ENCODE results near the gene CLEC9A. TPM values are rescaled to one million over a fixed set of nuclear protein-coding genes. Genes with fewer than 3 reads are reported as not detected.

The CLEC9A gene
- total RNA-seq, 2 experiments from 2014 or later = not detected

- Mint-ChIP-seq H3K27me3 (peaks cover 14% of the 10 kb centered on the region), H3K36me3 (no peaks in the 10 kb centered on the region), H3K27ac (no peak overlapping the region), H3K9me3 (ENCODE audit: low read depth) (peaks cover 2% of the 10 kb centered on the region), H3K4me3 (no peak overlapping the region), H3K4me1 (no peaks in the 10 kb centered on the region)
- CTCF ChIA-PET = interaction anchor here (0.7 kb wide), 1 partner anchor 812 kb away, joined by 3 read pairs; no protein-coding TSS in a partner anchor
- DNase-seq = no peak
- ATAC-seq = no peak
Observed at GRCh38 chr12:10027721-10028120, 2.8 kb upstream of the CLEC9A start.

DNA sequence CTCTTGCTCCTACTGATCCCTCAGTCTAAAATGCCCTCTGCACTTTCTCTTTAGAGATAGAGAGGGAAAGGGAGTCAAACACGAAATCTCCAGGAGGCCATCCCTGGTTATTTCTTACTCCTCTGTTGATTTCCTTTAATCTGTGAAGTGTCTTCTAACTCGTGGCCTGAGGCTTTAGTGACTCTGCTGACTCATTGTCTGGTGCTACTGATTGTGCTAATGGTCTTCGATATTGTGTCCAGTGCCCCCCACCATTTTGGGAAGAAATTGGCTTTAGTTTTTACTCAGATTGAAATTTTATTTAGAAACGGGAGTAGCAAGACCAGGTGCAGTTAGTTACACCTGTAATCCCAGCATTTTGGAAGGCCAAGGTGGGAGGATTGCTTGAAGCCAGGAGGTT, 839 bp downstream of the CLEC9A start:
- no peak overlapping the region for H3K27ac Mint-ChIP-seq
- no peaks in the 10 kb centered on the region for H3K36me3 Mint-ChIP-seq
- CTCF ChIA-PET = interaction anchor here (1.3 kb wide), 1 partner anchor 718 kb away, joined by 3 read pairs; no protein-coding TSS in a partner anchor
- H3K27me3 Mint-ChIP-seq = peaks cover 18% of the 10 kb centered on the region
- ATAC-seq (no peak), DNase-seq (no peak)
- no peak overlapping the region for H3K4me3 Mint-ChIP-seq
- H3K4me1 Mint-ChIP-seq = no peaks in the 10 kb centered on the region
- no peaks in the 10 kb centered on the region for H3K9me3 Mint-ChIP-seq (ENCODE audit: low read depth)

DNA sequence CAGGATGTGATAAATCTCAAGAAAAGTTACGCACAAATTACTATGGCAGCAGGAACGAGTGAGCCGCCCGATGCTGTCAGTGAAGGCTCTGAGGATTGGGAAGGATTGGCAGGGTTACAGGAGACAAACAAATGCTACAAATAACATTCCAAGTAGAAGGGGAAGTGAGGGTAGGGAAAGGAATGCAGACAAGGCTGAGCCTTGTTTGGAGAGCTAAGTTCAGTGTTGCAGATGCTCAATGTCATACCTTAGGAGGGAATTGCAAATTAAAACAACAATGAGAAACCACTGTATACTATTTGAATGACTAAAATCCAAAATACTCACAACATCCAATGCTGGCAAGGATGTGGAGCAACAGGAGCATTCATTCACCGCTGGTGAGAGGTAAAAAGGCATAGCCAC, 1.3 kb downstream of the CLEC9A start:
- Mint-ChIP-seq H3K27ac (no peak overlapping the region), H3K36me3 (no peaks in the 10 kb centered on the region), H3K9me3 (ENCODE audit: low read depth) (no peaks in the 10 kb centered on the region), H3K4me3 (no peak overlapping the region), H3K27me3 (peaks cover 21% of the 10 kb centered on the region), H3K4me1 (peaks cover 1% of the 10 kb centered on the region)
- CTCF ChIA-PET = interaction anchor here (1.3 kb wide), 1 partner anchor 718 kb away, joined by 3 read pairs; no protein-coding TSS in a partner anchor
- DNase-seq (no peak), ATAC-seq (no peak)

DNA sequence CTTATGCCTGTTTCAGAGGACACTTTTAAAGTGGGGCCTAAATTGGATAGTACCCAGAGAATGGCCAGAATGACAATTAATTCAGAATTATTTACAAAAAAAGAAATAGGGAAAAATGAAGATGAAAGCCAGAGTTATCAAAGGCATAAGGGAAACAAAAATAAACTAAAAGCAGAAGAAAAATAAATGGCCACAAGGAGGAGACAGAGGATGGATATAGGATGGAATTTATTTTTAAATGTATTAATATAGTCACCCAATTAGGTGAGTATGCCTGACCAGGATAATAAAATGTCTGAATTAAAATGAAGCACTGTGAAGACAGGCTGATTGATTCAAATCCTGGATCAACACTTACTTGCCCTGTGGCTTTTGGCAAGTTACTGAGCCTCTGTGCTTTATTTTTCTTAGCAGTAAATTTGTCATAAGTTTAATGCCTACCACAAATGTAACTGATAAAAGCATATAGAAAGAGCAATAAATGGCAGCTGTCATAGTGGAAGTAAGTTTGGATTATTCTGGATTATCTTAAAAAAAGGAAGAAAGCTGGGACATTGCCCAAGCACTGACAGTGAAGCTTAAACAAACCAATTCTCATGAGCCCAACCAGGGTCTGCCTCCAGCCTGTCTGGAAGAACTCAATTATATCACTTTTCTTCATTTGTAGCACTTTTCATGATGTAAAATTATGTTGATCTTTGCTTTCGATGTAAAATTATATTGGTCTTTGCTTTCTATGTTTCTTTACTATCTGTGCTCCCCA, 3.5 kb downstream of the CLEC9A start:
- Mint-ChIP-seq H3K9me3 (ENCODE audit: low read depth) (no peaks in the 10 kb centered on the region), H3K4me3 (no peak overlapping the region), H3K4me1 (peaks cover 1% of the 10 kb centered on the region), H3K27ac (no peak overlapping the region), H3K27me3 (peaks cover 23% of the 10 kb centered on the region), H3K36me3 (no peaks in the 10 kb centered on the region)
- CTCF ChIA-PET = interaction anchor here (0.9 to 1.5 kb wide), 3 partner anchors 14 to 220 kb away, joined by 3 to 4 read pairs (median 3); no protein-coding TSS in a partner anchor
- ATAC-seq (no peak), DNase-seq (no peak)

DNA sequence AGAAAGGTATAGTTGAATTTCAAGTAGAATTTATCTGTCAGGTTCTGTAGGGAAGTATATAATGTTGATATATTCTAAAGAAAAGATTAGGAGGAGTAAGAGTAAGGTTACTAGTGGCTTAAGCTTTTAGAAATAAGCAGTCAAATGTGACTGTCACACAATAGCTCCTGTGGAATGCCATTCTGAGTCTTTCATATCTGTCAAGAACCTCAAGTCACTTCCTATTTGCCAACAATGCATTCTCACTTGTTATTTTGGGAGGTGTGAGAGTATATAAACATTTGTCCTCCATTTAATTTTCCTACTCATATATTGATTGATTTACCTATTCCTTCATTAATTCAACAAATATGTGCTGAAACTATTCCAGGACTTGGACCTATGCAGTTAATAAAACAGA, 11.7 kb downstream of the CLEC9A start:
- H3K36me3 Mint-ChIP-seq = no peaks in the 10 kb centered on the region
- H3K27ac Mint-ChIP-seq = no peak overlapping the region
- H3K9me3 Mint-ChIP-seq (ENCODE audit: low read depth) = no peaks in the 10 kb centered on the region
- DNase-seq (no peak), ATAC-seq (no peak)
- CTCF ChIA-PET = interaction anchor here (0.9 to 1.1 kb wide), 2 partner anchors 9 to 194 kb away, joined by 3 to 7 read pairs; no protein-coding TSS in a partner anchor
- H3K4me3 Mint-ChIP-seq = no peak overlapping the region
- H3K27me3 Mint-ChIP-seq = peaks cover 52% of the 10 kb centered on the region
- H3K4me1 Mint-ChIP-seq = no peaks in the 10 kb centered on the region

- Mint-ChIP-seq H3K4me1 (peaks cover 14% of the 10 kb centered on the region), H3K9me3 (ENCODE audit: low read depth) (no peaks in the 10 kb centered on the region), H3K4me3 (no peak overlapping the region), H3K27me3 (peaks cover 51% of the 10 kb centered on the region), H3K27ac (no peak overlapping the region), H3K36me3 (no peaks in the 10 kb centered on the region)
- ATAC-seq (no peak), DNase-seq (no peak)
- CTCF ChIA-PET = interaction anchor here (1.4 kb wide), 1 partner anchor 105 kb away, joined by 3 read pairs; no protein-coding TSS in a partner anchor
Observed at GRCh38 chr12:10048526-10048925, 18.0 kb downstream of the CLEC9A start.

DNA sequence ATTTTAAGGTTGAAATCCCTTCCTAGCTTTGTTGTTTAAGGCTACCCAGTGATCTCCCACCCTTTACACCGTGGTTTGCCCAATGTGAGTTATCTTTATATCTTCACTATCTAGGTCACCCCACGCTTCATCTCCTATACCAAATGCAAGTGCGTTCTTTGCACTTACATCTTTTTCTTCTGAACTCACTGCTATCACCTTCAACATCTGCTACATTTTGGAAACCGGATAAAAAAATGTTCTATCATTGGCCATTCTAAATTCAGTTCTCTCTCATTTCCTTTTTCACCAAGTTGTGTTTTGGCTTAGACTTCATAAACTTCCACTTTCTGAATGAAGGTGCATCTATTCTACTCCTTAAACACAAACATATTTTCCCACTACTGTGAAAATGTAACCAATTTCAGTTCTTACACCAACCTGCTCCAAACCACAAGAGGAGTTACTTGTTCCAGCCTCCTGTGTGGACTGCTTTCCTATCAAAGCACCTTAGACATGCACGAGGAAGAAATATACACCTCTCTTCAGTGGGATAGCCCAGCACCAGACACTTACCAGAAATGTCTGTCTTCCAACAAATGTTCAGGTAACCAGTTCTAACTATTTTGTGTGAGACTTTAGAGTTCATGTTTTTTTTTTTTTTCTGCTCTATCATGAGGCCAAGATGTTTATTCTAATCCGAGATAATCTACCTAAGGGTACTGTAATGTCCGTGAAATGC, 21.9 kb downstream of the CLEC9A start:
- Mint-ChIP-seq H3K36me3 (no peaks in the 10 kb centered on the region), H3K9me3 (ENCODE audit: low read depth) (no peaks in the 10 kb centered on the region), H3K27ac (no peak overlapping the region), H3K27me3 (peaks cover 37% of the 10 kb centered on the region), H3K4me3 (no peak overlapping the region), H3K4me1 (peaks cover 14% of the 10 kb centered on the region)
- CTCF ChIA-PET = interaction anchor here (2.3 kb wide), 1 partner anchor 10 kb away, joined by 7 read pairs; no protein-coding TSS in a partner anchor
- DNase-seq (no peak), ATAC-seq (no peak)

DNA sequence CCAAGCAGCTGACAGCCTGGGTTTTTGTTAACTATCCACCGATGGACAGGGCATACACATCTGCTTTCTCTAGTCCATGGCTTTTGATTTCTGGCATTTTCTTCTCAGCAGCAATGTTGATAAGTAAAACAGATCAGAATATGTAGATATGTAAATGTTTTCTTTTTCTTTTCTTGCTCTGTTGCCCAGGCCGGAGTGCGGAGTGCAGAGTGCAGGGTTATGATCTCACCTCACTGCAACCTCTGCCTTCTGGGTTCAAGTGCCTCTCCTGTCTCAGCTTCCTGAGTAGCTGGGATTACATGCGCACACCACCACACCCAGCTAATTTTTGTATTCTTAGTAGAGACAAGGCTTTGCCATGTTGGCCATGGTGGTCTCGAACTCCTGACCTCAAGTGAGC, 27.9 kb downstream of the CLEC9A start:
- ATAC-seq (no peak), DNase-seq (no peak)
- Mint-ChIP-seq H3K36me3 (no peaks in the 10 kb centered on the region), H3K9me3 (ENCODE audit: low read depth) (no peaks in the 10 kb centered on the region), H3K27ac (no peak overlapping the region), H3K27me3 (peaks cover 40% of the 10 kb centered on the region), H3K4me3 (no peak overlapping the region), H3K4me1 (no peaks in the 10 kb centered on the region)
- CTCF ChIA-PET = no interaction called here

DNA sequence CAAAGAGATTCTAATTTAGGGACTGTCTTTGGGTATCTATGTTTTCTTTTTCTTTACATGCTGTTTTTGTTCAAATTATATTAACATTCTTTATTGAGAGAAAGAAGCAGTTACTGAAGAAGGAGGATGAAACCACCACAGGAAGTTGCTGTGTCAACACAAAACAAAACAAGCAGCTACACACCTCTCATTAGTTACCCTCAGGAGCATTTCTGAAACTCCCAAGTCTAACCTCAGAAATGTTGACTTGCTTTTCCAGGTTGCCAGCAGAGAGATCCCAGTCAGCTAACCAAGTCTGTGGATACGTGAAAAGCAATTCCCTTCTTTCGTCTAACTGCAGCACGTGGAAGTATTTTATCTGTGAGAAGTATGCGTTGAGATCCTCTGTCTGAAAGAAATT, 34.8 kb downstream of the CLEC9A start:
- no peak for DNase-seq
- peaks cover 25% of the 10 kb centered on the region for H3K4me1 Mint-ChIP-seq
- peaks cover 53% of the 10 kb centered on the region for H3K27me3 Mint-ChIP-seq
- H3K36me3 Mint-ChIP-seq = no peaks in the 10 kb centered on the region
- CTCF ChIA-PET = no interaction called here
- no peak overlapping the region for H3K4me3 Mint-ChIP-seq
- H3K9me3 Mint-ChIP-seq (ENCODE audit: low read depth) = no peaks in the 10 kb centered on the region
- H3K27ac Mint-ChIP-seq = no peak overlapping the region
- ATAC-seq = no peak

DNA sequence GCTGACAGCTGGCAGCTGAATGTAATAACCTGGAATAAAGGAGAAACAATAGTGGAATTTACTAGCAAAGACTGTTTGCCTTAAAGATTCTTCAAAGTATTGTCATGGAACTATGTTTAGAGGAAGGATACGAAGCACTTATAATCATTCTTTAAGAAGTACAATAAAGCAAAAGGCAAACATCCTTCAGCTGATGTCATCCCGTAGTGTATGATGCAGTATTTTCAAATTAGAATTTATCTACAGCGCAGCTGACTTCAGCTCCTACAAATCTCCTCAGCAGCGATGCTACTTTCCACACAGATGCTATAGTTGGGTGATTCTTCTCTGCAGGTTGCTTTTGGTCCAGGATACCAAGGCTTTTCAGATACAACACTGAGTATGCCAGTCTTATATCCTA, 36.8 kb downstream of the CLEC9A start:
- CTCF ChIA-PET = interaction anchor here (0.7 kb wide), 1 partner anchor 51 kb away, joined by 3 read pairs; no protein-coding TSS in a partner anchor
- DNase-seq (no peak), ATAC-seq (no peak)
- no peaks in the 10 kb centered on the region for H3K9me3 Mint-ChIP-seq (ENCODE audit: low read depth)
- H3K27ac Mint-ChIP-seq = no peak overlapping the region
- H3K4me1 Mint-ChIP-seq = peaks cover 25% of the 10 kb centered on the region
- no peak overlapping the region for H3K4me3 Mint-ChIP-seq
- H3K27me3 Mint-ChIP-seq = peaks cover 56% of the 10 kb centered on the region
- H3K36me3 Mint-ChIP-seq = no peaks in the 10 kb centered on the region

- Mint-ChIP-seq H3K4me3 (no peak overlapping the region), H3K4me1 (peaks cover 25% of the 10 kb centered on the region), H3K27ac (no peak overlapping the region), H3K9me3 (ENCODE audit: low read depth) (no peaks in the 10 kb centered on the region), H3K36me3 (no peaks in the 10 kb centered on the region), H3K27me3 (peaks cover 56% of the 10 kb centered on the region)
- ATAC-seq (no peak), DNase-seq (no peak)
- CTCF ChIA-PET = no interaction called here
Observed at GRCh38 chr12:10067942-10068341, 37.5 kb downstream of the CLEC9A start.

- Mint-ChIP-seq H3K27ac (no peak overlapping the region), H3K9me3 (ENCODE audit: low read depth) (no peaks in the 10 kb centered on the region), H3K4me1 (peaks cover 25% of the 10 kb centered on the region), H3K4me3 (no peak overlapping the region), H3K27me3 (peaks cover 59% of the 10 kb centered on the region), H3K36me3 (no peaks in the 10 kb centered on the region)
- ATAC-seq (no peak), DNase-seq (no peak)
- CTCF ChIA-PET = no interaction called here
Observed at GRCh38 chr12:10068644-10069043, 38.2 kb downstream of the CLEC9A start.

GRCh38 chr12:10069099-10069498, 38.6 kb downstream of the CLEC9A start:
- no peak for DNase-seq
- peaks cover 59% of the 10 kb centered on the region for H3K27me3 Mint-ChIP-seq
- CTCF ChIA-PET = no interaction called here
- no peaks in the 10 kb centered on the region for H3K9me3 Mint-ChIP-seq (ENCODE audit: low read depth)
- ATAC-seq = no peak
- no peak overlapping the region for H3K27ac Mint-ChIP-seq
- H3K36me3 Mint-ChIP-seq = no peaks in the 10 kb centered on the region
- H3K4me3 Mint-ChIP-seq = no peak overlapping the region
- H3K4me1 Mint-ChIP-seq = peaks cover 25% of the 10 kb centered on the region

GRCh38 chr12:10069976-10070375, 39.5 kb downstream of the CLEC9A start:
- Mint-ChIP-seq H3K9me3 (ENCODE audit: low read depth) (no peaks in the 10 kb centered on the region), H3K27me3 (peaks cover 60% of the 10 kb centered on the region), H3K27ac (no peak overlapping the region), H3K4me3 (no peak overlapping the region), H3K4me1 (peaks cover 19% of the 10 kb centered on the region), H3K36me3 (no peaks in the 10 kb centered on the region)
- ATAC-seq (no peak), DNase-seq (no peak)
- CTCF ChIA-PET = no interaction called here
